ENCODE data around the gene RFTN2. TPM values are rescaled to one million over a fixed set of nuclear protein-coding genes. Genes with fewer than 3 reads are reported as not detected.

Gene RFTN2
- 2.5 and 4.4 TPM in 2 replicates for total RNA-seq

DNA sequence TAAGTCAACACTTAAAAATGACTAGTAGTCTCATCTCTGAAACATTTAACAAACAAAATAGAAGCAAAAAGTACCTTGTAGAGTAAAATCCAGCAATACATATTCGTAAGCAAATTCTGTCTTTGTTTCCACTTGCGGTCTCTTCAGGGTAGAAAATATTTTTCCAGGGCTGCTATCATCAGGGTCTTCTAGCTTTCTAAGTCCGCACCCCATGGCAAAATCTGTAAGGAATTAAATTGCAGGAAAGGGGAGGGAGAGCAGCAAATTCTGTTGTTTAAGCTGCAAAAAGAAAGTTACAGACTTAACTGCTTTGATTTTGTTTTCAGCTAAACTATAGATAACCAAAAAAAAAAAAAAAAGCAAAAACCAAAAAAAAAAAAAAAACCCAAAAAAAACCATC is at the start of gene RFTN2:
Gene RFTN2, minus strand, starts transcription at position 342 of the 400 bp plus-strand sequence. Its CDS starts 129 bp downstream, at position 213.

DNA sequence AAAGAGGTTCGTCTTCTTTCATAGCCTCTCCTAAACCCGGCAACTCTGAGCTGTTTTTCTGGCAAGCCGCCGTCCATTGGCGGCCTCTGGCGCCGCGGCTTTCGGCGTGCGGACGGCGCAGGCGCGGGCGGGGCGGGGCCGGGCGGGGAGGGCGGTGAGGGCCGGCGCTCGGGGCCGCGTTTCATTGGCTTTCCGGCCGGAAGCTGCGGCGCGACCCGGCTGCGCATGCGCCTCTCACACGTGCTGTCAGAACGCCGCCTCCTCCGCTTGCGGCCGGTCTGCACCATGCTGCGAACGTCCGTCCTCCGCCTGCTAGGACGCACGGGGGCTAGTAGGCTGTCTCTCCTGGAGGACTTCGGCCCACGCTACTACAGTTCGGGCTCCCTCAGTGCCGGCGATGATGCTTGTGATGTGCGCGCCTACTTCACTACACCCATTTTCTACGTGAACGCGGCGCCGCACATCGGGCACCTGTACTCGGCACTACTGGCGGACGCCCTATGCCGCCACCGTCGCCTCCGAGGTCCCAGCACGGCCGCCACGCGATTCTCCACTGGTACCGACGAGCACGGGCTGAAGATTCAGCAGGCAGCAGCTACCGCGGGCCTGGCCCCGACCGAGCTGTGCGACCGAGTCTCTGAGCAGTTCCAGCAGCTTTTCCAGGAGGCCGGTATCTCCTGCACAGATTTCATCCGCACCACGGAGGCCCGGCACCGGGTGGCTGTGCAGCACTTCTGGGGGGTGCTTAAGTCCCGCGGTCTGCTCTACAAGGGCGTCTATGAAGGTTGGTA is 29.9 kb upstream of the RFTN2 start, which contains the start of gene MARS2:
Gene MARS2, plus strand, starts transcription at position 249 of the 791 bp plus-strand sequence. Its CDS starts 37 bp downstream, at position 286.

Small RNA genes lying within 50 kb of the gene (small RNA-seq; reads per million reads assigned to genes)
- gene AC020550.1, result not detected

Other genes with a start within 250 kb of the RFTN2 start
- gene SF3B1, start 240.6 kb downstream of the RFTN2 start, total RNA-seq, result 166 and 176 TPM in 2 replicates
- gene COQ10B, start 222.0 kb downstream of the RFTN2 start, total RNA-seq, result 20.6 and 27.2 TPM in 2 replicates
- gene HSPD1, start 175.7 kb downstream of the RFTN2 start, total RNA-seq, result 282 and 312 TPM in 2 replicates
- 75.3 and 90.9 TPM in 2 replicates for gene HSPE1, start 175.2 kb downstream of the RFTN2 start, total RNA-seq
- 26.4 and 27.6 TPM in 2 replicates for gene MOB4, start 159.5 kb downstream of the RFTN2 start, total RNA-seq
- 4.0 and 7.4 TPM in 2 replicates for gene MARS2, start 29.8 kb upstream of the RFTN2 start, total RNA-seq
- not detected in 2 replicates for gene BOLL, start 109.7 kb upstream of the RFTN2 start, total RNA-seq
- gene PLCL1, start 129.0 kb upstream of the RFTN2 start, total RNA-seq, result 0.20 and 0.37 TPM in 2 replicates

Measured in subcutaneous preadipocyte (primary cell).